ENCODE measurements around the gene ENDOV. TPM values are rescaled to one million over a fixed set of nuclear protein-coding genes. Genes with fewer than 3 reads are reported as not detected.

Gene ENDOV
- total and polyA plus RNA-seq, 8 donors: 18.8 to 49.9 (median 40.6) TPM

GRCh38 chr17:80468242-80468641, 53.3 kb downstream of the ENDOV start:
- Histone ChIP-seq H3K27me3 (peaks cover 12 to 90% of the 10 kb centered on the region in 2 donors), H3K4me3 (no peak overlapping the region), H3K36me3 (no peaks in the 10 kb centered on the region), H3K27ac (no peak overlapping the region), H3K4me1 (no peaks in the 10 kb centered on the region), H3K9me3 (no peaks in the 10 kb centered on the region)
- intact Hi-C loops (cut with DNase I): no loop called here
- ATAC-seq: no peak
- TF ChIP-seq, protein P1, sequence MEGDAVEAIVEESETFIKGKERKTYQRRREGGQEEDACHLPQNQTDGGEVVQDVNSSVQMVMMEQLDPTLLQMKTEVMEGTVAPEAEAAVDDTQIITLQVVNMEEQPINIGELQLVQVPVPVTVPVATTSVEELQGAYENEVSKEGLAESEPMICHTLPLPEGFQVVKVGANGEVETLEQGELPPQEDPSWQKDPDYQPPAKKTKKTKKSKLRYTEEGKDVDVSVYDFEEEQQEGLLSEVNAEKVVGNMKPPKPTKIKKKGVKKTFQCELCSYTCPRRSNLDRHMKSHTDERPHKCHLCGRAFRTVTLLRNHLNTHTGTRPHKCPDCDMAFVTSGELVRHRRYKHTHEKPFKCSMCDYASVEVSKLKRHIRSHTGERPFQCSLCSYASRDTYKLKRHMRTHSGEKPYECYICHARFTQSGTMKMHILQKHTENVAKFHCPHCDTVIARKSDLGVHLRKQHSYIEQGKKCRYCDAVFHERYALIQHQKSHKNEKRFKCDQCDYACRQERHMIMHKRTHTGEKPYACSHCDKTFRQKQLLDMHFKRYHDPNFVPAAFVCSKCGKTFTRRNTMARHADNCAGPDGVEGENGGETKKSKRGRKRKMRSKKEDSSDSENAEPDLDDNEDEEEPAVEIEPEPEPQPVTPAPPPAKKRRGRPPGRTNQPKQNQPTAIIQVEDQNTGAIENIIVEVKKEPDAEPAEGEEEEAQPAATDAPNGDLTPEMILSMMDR (IDR thresholded peaks at IDR 0.05): no peak
- no peak for DNase-seq

DNA sequence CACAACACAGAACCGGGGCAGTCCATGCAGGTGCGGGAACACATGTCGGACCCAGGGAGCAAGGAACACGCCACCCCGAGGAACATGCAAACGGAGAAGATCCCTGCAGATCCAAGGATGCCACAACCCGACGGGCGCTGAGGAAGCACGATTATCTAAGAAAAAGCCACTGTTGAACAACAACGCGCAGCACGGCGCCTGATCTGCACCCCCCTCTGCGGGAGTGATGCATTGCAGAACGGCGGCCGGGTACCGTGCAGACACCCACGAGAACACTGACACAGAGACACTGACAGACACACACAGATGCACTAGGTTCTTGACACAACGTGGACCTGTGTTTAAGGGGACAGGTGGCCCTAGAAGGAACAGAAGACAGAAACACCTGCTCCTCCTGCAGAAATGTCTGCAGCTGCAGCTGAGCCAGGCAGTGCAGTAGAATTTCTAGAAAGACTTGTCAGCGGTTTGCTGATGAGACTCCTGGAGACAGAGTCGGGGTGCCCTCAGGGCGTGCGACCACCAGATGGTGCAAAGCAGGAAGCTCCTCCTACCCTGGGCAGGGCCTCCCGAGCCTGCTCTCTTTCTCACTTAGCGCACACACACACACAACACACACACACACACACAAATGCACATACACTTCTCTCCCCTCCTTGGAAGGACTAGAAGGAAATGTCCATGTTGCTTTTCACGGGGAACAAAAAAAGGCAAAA, 54.0 kb downstream of the ENDOV start:
- Histone ChIP-seq H3K27me3 (peaks cover 12 to 97% of the 10 kb centered on the region in 2 donors), H3K9me3 (no peaks in the 10 kb centered on the region), H3K36me3 (no peaks in the 10 kb centered on the region), H3K27ac (no peak overlapping the region), H3K4me3 (no peak overlapping the region), H3K4me1 (no peaks in the 10 kb centered on the region)
- ATAC-seq: no peak
- DNase-seq: no peak
- TF ChIP-seq, protein P1 (IDR thresholded peaks at IDR 0.05): no peak
- intact Hi-C loops (cut with DNase I): no loop called here

DNA sequence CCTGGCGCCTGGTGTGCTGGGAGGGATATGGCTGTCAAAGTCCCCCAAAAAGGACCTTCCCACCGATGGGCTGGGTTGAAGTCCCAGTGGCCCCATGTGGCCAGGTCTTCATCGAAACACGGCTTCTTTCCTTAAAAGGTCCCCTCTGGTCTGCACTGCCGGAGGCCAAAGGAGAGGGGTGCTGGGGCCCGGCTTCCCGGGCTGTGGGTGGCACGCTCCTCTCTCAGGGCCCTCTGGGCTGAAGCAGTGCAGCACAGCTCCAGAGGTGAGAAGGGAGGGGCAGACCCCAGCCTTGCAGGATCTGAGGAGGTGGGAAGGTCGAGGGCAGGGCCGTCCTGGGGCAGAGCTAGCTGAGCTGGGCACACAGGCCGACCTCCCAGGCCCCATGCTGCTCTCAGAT, 54.7 kb downstream of the ENDOV start:
- Histone ChIP-seq H3K9me3 (no peaks in the 10 kb centered on the region), H3K27me3 (peaks cover 15 to 99% of the 10 kb centered on the region in 2 donors), H3K4me1 (peaks cover 0 to under 1% of the 10 kb centered on the region in 2 donors), H3K4me3 (no peak overlapping the region), H3K27ac (no peak overlapping the region), H3K36me3 (no peaks in the 10 kb centered on the region)
- DNase-seq (no peak), ATAC-seq (no peak)
- intact Hi-C loops (cut with DNase I): no loop called here
- TF ChIP-seq, protein P1 (IDR thresholded peaks at IDR 0.05): no peak

- H3K36me3 ChIP-seq: no peaks in the 10 kb centered on the region
- H3K4me3 ChIP-seq: no peak overlapping the region
- intact Hi-C loops (cut with DNase I): no loop called here
- ATAC-seq: no peak
- H3K27me3 ChIP-seq: peaks cover 23 to 100% of the 10 kb centered on the region in 2 donors
- no peaks in the 10 kb centered on the region for H3K9me3 ChIP-seq
- TF ChIP-seq, protein P1 (IDR thresholded peaks at IDR 0.05): no peak
- no peak for DNase-seq
- H3K4me1 ChIP-seq: peaks cover 0 to 10% of the 10 kb centered on the region in 2 donors
- no peak overlapping the region for H3K27ac ChIP-seq
These were observed 55.6 kb downstream of the ENDOV start for GRCh38 chr17:80470603-80471002.

- H3K9me3 ChIP-seq: no peaks in the 10 kb centered on the region
- ATAC-seq (no peak), DNase-seq (no peak)
- peaks cover 3 to 23% of the 10 kb centered on the region in 2 donors for H3K4me1 ChIP-seq
- intact Hi-C loops (cut with DNase I): no loop called here
- no peak overlapping the region for H3K27ac ChIP-seq
- no peaks in the 10 kb centered on the region for H3K36me3 ChIP-seq
- H3K4me3 ChIP-seq: no peak overlapping the region
- TF ChIP-seq, protein P1 (IDR thresholded peaks at IDR 0.05): no peak
- peaks cover 35 to 100% of the 10 kb centered on the region in 2 donors for H3K27me3 ChIP-seq
These were observed 57.0 kb downstream of the ENDOV start for GRCh38 chr17:80471922-80472321.

Measured in left lung (tissue), 10 donors.